Central memory CD8-positive, alpha-beta T cell (primary cell): Measurements from ENCODE around the gene SCAMP2.
A peak's percentile ranks its signal among the peaks of the same experiment; 100 is the strongest.

Experiments
- ATAC-seq: fragments of 150-1000 bp; cut with Tn5 transposase; replicated peaks from 2 replicates; pipeline ENCODE4 v1.10.0; 2022; ENCODE audit warnings: mild to moderate bottlenecking, moderate FRiP score, moderate number of reproducible peaks; ENCODE audit not compliant: poor library complexity, severe bottlenecking; ENCODE audit errors: extremely low read depth
- DNase-seq, 2 donors: peaks; one replicate each; pipeline ENCODE4 v3.0.0; 2021; ENCODE audit warnings: low spot score in 2 of 2
- H3K27ac Mint-ChIP-seq: one replicate; pipeline ENCODE4 v1.8.0; 2022; ENCODE audit warnings: low read depth, mild to moderate bottlenecking, moderate library complexity, mixed read lengths
- H3K27me3 Mint-ChIP-seq: one replicate; pipeline ENCODE4 v1.8.0; 2022; ENCODE audit warnings: mixed read lengths
- H3K36me3 Mint-ChIP-seq: one replicate; pipeline ENCODE4 v1.8.0; 2022; ENCODE audit warnings: mild to moderate bottlenecking, moderate library complexity, mixed read lengths; ENCODE audit not compliant: insufficient read depth
- H3K4me1 Mint-ChIP-seq: one replicate; pipeline ENCODE4 v1.8.0; 2022; ENCODE audit warnings: mixed read lengths
- H3K4me3 Mint-ChIP-seq: one replicate; pipeline ENCODE4 v1.8.0; 2022; ENCODE audit warnings: mild to moderate bottlenecking, moderate library complexity, mixed read lengths
- H3K9me3 Mint-ChIP-seq: one replicate; pipeline ENCODE4 v1.8.0; 2022; ENCODE audit warnings: mixed read lengths

The SCAMP2 gene

DNA sequence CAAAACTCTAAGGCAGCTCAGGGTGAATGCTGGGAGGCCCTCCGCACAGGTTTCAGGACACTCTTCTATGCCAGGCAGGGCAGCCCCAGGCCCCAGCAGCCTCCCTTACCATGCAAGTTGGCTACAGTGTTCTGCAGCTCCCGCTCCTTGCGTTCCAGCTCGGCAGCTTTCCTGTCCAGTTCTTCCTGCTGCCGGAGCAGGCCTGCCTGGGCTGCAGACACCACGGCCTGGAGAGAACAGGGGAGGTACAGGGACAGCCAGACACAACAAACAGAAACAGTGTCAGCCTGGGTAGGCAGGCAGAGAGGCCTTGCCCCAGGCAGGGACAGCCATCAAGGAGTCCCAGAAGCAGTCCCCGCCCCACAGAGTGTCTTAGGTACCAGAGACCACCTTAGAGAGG lies 21.2 kb downstream of the SCAMP2 start:
- no peak overlapping the region for H3K4me3 Mint-ChIP-seq
- DNase-seq (no peak), ATAC-seq (no peak)
- H3K9me3 Mint-ChIP-seq: no peaks in the 10 kb centered on the region
- H3K36me3 Mint-ChIP-seq: peaks cover 41% of the 10 kb centered on the region
- no peaks in the 10 kb centered on the region for H3K27me3 Mint-ChIP-seq
- H3K4me1 Mint-ChIP-seq: peaks cover 9% of the 10 kb centered on the region
- H3K27ac Mint-ChIP-seq: no peak overlapping the region

- ATAC-seq (no peak), DNase-seq (no peak)
- no peak overlapping the region for H3K27ac Mint-ChIP-seq
- H3K4me1 Mint-ChIP-seq: peaks cover 5% of the 10 kb centered on the region
- no peak overlapping the region for H3K4me3 Mint-ChIP-seq
- no peaks in the 10 kb centered on the region for H3K9me3 Mint-ChIP-seq
- H3K36me3 Mint-ChIP-seq: peaks cover 42% of the 10 kb centered on the region
- no peaks in the 10 kb centered on the region for H3K27me3 Mint-ChIP-seq
These were observed 22.8 kb downstream of the SCAMP2 start for GRCh38 chr15:74850393-74850792.

- no peak for ATAC-seq
- no peak for DNase-seq
- no peak overlapping the region for H3K27ac Mint-ChIP-seq
- no peaks in the 10 kb centered on the region for H3K27me3 Mint-ChIP-seq
- H3K9me3 Mint-ChIP-seq: no peaks in the 10 kb centered on the region
- no peak overlapping the region for H3K4me3 Mint-ChIP-seq
- H3K36me3 Mint-ChIP-seq: peaks cover 43% of the 10 kb centered on the region
- peaks cover 31% of the 10 kb centered on the region for H3K4me1 Mint-ChIP-seq
These were observed 25.7 kb downstream of the SCAMP2 start for GRCh38 chr15:74847432-74847831.

DNA sequence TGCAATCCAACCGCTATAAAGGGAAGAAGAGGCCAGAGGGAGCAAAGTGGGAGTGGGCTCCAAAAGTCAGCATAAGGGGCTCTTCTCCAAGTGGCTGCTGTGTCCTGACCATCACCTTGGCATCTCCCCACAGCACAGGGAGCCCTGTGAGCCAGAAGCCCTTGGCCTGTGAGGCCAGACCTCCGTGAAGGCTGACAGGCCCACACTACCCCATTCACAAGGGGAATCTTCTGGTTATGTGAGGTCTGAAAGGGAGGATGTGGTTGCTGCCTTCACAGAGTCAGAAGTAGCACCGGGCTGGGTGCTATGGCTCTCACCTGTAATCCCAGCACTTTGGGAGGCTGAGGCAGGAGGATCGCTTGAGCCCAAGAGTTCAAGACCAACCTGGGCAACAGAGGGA lies 27.6 kb downstream of the SCAMP2 start:
- no peak for DNase-seq
- Mint-ChIP-seq H3K4me1 (peaks cover 47% of the 10 kb centered on the region), H3K27ac (peak overlapping the region; percentile 92), H3K9me3 (no peaks in the 10 kb centered on the region), H3K4me3 (peak overlapping the region; percentile 82), H3K27me3 (no peaks in the 10 kb centered on the region), H3K36me3 (peaks cover 42% of the 10 kb centered on the region)
- peak; percentile 25 for ATAC-seq

GRCh38 chr15:74845208-74845568 lies 28.0 kb downstream of the SCAMP2 start:
- Mint-ChIP-seq H3K9me3 (no peaks in the 10 kb centered on the region), H3K4me3 (peak overlapping the region; percentile 82), H3K36me3 (peaks cover 42% of the 10 kb centered on the region), H3K27me3 (no peaks in the 10 kb centered on the region), H3K27ac (peak overlapping the region; percentile 92), H3K4me1 (peaks cover 48% of the 10 kb centered on the region)
- ATAC-seq (peak; percentile 53), DNase-seq (peak; percentile 27 to 44)

GRCh38 chr15:74844319-74845207 lies 28.6 kb downstream of the SCAMP2 start:
- Mint-ChIP-seq H3K36me3 (peaks cover 41% of the 10 kb centered on the region), H3K27ac (peak overlapping the region; percentile 92), H3K27me3 (no peaks in the 10 kb centered on the region), H3K4me1 (peaks cover 48% of the 10 kb centered on the region), H3K4me3 (peak overlapping the region; percentile 82), H3K9me3 (no peaks in the 10 kb centered on the region)
- DNase-seq (no peak), ATAC-seq (peak; percentile 2)

DNA sequence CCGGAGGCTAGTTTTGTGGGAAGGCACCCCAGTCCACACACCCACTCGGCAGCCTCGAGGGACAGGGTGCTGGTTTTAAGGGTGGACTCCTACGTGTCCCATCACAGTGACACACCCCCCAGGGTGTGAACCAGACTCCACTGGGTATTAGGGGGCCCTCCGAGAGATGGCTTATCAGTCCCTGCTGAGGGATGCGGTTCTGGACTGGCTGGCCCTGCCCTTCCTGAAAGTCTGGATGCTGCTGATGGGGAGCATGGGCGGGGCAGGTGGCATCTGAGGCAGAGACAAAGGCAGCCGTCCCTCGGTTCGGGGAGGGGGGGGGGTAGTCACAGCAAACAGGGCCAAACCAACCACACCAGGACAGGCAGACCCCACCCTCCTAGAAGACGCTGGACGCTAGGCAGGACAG lies 29.3 kb downstream of the SCAMP2 start:
- Mint-ChIP-seq H3K27ac (peak overlapping the region; percentile 92), H3K4me3 (peak overlapping the region; percentile 82), H3K9me3 (no peaks in the 10 kb centered on the region), H3K27me3 (no peaks in the 10 kb centered on the region), H3K36me3 (peaks cover 37% of the 10 kb centered on the region), H3K4me1 (peaks cover 48% of the 10 kb centered on the region)
- ATAC-seq (no peak), DNase-seq (no peak)

DNA sequence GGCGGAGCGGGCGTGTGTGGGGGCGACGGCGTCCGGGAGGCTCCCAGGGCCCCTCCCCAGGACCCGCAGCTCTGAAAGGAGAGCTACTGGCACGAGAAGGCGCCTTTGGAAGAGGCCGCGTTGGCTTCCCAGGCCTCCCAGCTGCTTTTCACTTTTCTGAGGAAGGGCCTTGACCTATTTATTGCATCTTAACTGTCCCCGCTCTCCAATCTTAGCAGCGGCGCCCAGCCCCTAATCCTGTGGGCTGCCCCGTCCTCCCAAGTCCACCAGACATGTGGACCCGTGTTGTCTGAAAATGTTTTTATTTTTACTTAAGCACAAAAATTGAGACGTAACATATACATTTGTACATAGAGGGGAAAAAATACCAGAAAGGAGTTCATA lies 29.7 kb downstream of the SCAMP2 start:
- peak overlapping the region; percentile 90 for H3K27ac Mint-ChIP-seq
- peaks cover 34% of the 10 kb centered on the region for H3K36me3 Mint-ChIP-seq
- peaks cover 48% of the 10 kb centered on the region for H3K4me1 Mint-ChIP-seq
- H3K9me3 Mint-ChIP-seq: no peaks in the 10 kb centered on the region
- peak overlapping the region; percentile 82 for H3K4me3 Mint-ChIP-seq
- no peak for ATAC-seq
- no peaks in the 10 kb centered on the region for H3K27me3 Mint-ChIP-seq
- no peak for DNase-seq

DNA sequence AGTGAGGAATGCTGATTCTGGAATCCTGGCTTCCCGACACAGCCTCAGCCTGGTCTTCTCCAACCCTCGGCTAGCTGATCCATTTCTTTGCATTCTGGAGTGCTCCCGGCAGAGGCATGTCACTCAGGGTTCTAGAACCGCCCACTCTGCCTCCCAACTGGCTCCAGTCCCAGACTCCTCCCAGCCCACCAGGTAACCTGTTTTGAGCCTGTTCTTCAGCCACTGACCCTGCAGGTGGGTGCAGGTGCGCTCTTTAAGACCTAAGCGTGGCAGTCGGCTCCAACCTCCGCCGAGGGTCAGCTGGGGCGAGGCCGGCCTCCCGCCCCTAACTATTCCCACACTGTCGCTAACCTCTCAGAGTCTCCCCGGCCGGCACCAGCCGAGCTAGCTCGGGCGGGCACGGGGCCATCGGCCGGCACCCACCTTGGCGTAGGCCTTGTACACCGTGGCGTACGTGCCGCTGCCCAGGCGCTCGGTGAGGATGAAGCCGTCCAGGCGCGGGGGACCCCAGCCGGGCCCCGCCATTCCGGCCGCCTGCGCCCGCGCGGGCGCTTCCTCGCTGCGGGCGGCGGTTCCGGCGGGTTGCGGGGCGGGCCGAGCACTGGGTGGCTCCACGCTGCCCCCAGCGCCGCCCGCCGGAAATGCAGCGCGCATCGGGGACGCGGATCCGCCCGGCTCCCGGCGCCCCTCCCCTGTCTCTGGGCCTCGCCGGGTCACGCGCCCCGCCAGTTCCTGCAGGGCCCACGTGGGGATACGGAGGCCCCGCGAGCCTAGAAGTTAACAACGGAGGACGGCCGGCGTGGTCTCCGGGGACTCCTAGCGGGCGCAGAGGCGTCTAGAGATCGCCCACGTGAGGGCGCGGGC lies 30.4 kb downstream of the SCAMP2 start, which contains the start of gene ULK3:
Gene ULK3 (minus strand): TSS at position 576 of the 864 bp plus-strand sequence. CDS start 51 bp downstream, at position 525.
- peaks cover 48% of the 10 kb centered on the region for H3K4me1 Mint-ChIP-seq
- DNase-seq: peak; percentile 89 to 94
- H3K36me3 Mint-ChIP-seq: peaks cover 27% of the 10 kb centered on the region
- H3K27ac Mint-ChIP-seq: peak within 1 kb of the TSS; percentile 92
- peak within 1 kb of the TSS; percentile 82 for H3K4me3 Mint-ChIP-seq
- no peaks in the 10 kb centered on the region for H3K27me3 Mint-ChIP-seq
- no peaks in the 10 kb centered on the region for H3K9me3 Mint-ChIP-seq
- ATAC-seq: peak; percentile 89

DNA sequence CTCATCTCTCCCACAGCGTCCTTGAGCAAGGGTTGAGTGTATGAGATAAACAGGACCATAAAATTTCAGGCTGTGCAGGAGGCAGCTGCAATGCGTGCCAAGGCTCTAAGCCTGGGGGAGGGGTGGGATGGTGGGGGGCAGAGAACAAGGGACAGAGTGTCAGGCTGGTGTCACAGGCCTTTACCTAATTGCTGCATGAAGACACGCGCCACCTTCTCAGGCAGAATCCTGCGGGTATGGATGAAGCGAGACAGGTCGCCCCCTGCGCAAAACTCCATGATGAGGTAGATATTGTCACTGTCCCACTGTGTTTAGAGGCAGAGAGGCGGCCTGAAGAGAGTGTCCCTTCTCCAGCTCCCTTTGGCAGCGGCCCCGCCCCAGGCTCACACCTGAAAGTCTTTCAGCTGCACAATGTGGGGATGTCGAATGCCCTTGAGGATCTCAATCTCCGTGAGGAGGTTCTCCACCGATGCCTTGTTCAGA lies 31.2 kb downstream of the SCAMP2 start:
- DNase-seq (no peak), ATAC-seq (no peak)
- H3K36me3 Mint-ChIP-seq: peaks cover 22% of the 10 kb centered on the region
- H3K4me1 Mint-ChIP-seq: peaks cover 48% of the 10 kb centered on the region
- no peaks in the 10 kb centered on the region for H3K9me3 Mint-ChIP-seq
- no peaks in the 10 kb centered on the region for H3K27me3 Mint-ChIP-seq
- H3K4me3 Mint-ChIP-seq: peak overlapping the region; percentile 82
- H3K27ac Mint-ChIP-seq: no peak overlapping the region

DNA sequence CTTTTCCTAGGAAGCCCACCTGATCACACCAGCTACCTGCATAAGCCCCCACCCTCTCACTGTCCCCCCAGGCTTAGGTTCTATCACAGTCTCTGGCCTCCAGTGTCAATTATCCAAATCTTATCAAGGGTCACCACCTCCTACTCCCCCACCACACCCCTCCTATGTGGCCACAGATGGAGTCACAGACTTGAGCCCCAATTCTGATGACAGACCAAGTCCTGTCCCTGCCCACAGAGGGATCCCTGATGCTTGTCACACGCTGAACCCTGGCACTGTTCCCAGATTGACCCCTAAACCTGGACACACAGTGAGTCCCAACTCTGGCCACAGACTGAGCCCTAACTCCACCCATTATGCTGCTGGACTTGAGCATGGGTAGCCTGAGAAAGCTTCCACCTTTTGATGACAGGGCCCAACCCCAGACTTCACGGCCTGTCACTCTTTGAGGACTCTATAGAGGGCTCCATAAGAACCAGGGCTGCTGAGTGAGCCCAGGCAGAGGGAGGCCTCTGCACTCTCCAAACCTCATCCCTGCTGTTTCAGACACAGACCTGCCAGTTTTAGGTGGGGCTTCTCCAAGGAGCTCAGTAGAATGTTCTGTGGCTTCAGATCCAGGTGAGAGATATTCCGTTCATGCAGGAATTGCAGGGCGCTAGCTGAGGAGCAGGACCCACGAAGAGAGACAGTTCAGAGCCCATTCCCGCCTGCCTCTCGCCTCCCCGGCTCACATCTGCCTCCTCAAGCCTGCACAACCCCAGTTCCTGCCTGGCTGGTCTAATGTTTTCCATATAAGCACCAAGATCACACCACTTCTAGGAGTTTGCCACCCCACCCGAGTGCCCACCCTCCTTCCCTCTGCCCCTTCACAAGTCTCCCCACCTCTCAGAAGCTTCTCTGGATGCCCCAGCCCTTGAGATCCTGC lies 32.1 kb downstream of the SCAMP2 start:
- H3K27ac Mint-ChIP-seq: no peak overlapping the region
- peaks cover 48% of the 10 kb centered on the region for H3K4me1 Mint-ChIP-seq
- no peaks in the 10 kb centered on the region for H3K9me3 Mint-ChIP-seq
- DNase-seq: no peak
- H3K36me3 Mint-ChIP-seq: peaks cover 19% of the 10 kb centered on the region
- no peak for ATAC-seq
- H3K4me3 Mint-ChIP-seq: peak overlapping the region; percentile 82
- H3K27me3 Mint-ChIP-seq: no peaks in the 10 kb centered on the region
